ENCODE results near the gene UGCG. TPM values are rescaled to one million over a fixed set of nuclear protein-coding genes. Genes with fewer than 3 reads are reported as not detected.

UGCG gene
- total and polyA plus RNA-seq, 2 of the 8 experiments (the other 6 are each of a cell fraction or from before 2014, with no cell fraction given) = 14.9 to 34.0 TPM

DNA sequence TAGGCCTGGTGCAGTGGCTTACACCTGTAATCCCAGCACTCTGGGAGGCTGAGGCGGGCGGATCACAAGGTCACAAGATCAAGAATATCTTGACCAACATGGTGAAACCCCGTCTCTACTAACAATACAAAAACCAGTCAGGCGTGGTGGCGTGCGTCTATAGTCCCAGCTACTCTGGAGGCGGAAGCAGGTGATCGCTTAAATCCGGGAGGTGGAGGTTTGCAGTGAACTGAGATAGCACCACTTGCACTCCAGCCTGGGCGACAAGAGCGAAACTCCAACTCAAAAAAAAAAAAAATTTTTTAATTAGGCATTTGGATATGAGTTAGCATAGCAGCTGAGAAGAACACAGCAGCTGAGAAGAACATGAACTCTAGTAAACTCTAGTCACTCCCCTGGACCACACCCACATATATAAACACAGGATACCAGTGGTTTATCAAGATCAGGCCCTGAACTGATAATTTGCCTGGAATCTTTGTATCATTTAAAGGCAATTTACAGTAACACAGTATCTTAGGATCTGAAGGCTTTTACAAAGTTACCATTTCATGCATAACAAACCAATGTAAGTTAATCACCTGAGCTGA, 4.6 kb upstream of the UGCG start (continued):
- no peak for TF ChIP-seq RBBP5 (IDR thresholded peaks at IDR 0.05; ENCODE audit: borderline replicate concordance, low read depth, low read length)
- TF ChIP-seq, protein P1, sequence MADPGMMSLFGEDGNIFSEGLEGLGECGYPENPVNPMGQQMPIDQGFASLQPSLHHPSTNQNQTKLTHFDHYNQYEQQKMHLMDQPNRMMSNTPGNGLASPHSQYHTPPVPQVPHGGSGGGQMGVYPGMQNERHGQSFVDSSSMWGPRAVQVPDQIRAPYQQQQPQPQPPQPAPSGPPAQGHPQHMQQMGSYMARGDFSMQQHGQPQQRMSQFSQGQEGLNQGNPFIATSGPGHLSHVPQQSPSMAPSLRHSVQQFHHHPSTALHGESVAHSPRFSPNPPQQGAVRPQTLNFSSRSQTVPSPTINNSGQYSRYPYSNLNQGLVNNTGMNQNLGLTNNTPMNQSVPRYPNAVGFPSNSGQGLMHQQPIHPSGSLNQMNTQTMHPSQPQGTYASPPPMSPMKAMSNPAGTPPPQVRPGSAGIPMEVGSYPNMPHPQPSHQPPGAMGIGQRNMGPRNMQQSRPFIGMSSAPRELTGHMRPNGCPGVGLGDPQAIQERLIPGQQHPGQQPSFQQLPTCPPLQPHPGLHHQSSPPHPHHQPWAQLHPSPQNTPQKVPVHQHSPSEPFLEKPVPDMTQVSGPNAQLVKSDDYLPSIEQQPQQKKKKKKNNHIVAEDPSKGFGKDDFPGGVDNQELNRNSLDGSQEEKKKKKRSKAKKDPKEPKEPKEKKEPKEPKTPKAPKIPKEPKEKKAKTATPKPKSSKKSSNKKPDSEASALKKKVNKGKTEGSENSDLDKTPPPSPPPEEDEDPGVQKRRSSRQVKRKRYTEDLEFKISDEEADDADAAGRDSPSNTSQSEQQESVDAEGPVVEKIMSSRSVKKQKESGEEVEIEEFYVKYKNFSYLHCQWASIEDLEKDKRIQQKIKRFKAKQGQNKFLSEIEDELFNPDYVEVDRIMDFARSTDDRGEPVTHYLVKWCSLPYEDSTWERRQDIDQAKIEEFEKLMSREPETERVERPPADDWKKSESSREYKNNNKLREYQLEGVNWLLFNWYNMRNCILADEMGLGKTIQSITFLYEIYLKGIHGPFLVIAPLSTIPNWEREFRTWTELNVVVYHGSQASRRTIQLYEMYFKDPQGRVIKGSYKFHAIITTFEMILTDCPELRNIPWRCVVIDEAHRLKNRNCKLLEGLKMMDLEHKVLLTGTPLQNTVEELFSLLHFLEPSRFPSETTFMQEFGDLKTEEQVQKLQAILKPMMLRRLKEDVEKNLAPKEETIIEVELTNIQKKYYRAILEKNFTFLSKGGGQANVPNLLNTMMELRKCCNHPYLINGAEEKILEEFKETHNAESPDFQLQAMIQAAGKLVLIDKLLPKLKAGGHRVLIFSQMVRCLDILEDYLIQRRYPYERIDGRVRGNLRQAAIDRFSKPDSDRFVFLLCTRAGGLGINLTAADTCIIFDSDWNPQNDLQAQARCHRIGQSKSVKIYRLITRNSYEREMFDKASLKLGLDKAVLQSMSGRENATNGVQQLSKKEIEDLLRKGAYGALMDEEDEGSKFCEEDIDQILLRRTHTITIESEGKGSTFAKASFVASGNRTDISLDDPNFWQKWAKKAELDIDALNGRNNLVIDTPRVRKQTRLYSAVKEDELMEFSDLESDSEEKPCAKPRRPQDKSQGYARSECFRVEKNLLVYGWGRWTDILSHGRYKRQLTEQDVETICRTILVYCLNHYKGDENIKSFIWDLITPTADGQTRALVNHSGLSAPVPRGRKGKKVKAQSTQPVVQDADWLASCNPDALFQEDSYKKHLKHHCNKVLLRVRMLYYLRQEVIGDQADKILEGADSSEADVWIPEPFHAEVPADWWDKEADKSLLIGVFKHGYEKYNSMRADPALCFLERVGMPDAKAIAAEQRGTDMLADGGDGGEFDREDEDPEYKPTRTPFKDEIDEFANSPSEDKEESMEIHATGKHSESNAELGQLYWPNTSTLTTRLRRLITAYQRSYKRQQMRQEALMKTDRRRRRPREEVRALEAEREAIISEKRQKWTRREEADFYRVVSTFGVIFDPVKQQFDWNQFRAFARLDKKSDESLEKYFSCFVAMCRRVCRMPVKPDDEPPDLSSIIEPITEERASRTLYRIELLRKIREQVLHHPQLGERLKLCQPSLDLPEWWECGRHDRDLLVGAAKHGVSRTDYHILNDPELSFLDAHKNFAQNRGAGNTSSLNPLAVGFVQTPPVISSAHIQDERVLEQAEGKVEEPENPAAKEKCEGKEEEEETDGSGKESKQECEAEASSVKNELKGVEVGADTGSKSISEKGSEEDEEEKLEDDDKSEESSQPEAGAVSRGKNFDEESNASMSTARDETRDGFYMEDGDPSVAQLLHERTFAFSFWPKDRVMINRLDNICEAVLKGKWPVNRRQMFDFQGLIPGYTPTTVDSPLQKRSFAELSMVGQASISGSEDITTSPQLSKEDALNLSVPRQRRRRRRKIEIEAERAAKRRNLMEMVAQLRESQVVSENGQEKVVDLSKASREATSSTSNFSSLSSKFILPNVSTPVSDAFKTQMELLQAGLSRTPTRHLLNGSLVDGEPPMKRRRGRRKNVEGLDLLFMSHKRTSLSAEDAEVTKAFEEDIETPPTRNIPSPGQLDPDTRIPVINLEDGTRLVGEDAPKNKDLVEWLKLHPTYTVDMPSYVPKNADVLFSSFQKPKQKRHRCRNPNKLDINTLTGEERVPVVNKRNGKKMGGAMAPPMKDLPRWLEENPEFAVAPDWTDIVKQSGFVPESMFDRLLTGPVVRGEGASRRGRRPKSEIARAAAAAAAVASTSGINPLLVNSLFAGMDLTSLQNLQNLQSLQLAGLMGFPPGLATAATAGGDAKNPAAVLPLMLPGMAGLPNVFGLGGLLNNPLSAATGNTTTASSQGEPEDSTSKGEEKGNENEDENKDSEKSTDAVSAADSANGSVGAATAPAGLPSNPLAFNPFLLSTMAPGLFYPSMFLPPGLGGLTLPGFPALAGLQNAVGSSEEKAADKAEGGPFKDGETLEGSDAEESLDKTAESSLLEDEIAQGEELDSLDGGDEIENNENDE (IDR thresholded peaks at IDR 0.05; ENCODE audit: insufficient replicate concordance, low read length) = no peak
- TF ChIP-seq SIN3A (conservative IDR thresholded peaks at IDR 0.05 in 1 of 2, IDR thresholded peaks at IDR 0.05 in 1 of 2; ENCODE audit: low read depth in 1 of 2, low read length in 2 of 2) = no peak

Measured in H1 (cell line).